Liver (tissue), 9 donors: ENCODE results near the gene MUC21. TPM values are rescaled to one million over a fixed set of nuclear protein-coding genes. Genes with fewer than 3 reads are reported as not detected.

ENCODE experiments used
- DNase-seq: peaks from one replicate; pipeline ENCODE4 v3.0.0-alpha.2; 2017; ENCODE audit warnings: low spot score
- H3K27ac ChIP-seq, 2 donors: one replicate each; pipeline ENCODE4 v1.7.0; 2013; ENCODE audit warnings: inconsistent platforms in 2 of 2, low read length in 2 of 2, control low read depth in 1 of 2, low read depth in 1 of 2, mild to moderate bottlenecking in 1 of 2
- H3K27me3 ChIP-seq, 4 donors: one replicate each; pipeline versions ENCODE4 v1.6.1 to v1.7.0; 2013; ENCODE audit warnings: low read length in 3 of 4, inconsistent platforms in 1 of 4, mild to moderate bottlenecking in 1 of 4, moderate library complexity in 1 of 4; ENCODE audit not compliant: control insufficient read depth in 4 of 4, insufficient read depth in 4 of 4
- H3K36me3 ChIP-seq, 4 donors: one replicate each; pipeline versions ENCODE4 v1.6.1 to v1.7.0; 2013; ENCODE audit warnings: low read length in 3 of 4, mild to moderate bottlenecking in 3 of 4, low read depth in 1 of 4, moderate library complexity in 1 of 4; ENCODE audit not compliant: control insufficient read depth in 4 of 4, insufficient read depth in 3 of 4
- H3K4me1 ChIP-seq, 4 donors: one replicate each; pipeline versions ENCODE4 v1.6.1 to v1.7.0; 2013; ENCODE audit warnings: low read length in 3 of 4, mild to moderate bottlenecking in 3 of 4, moderate library complexity in 1 of 4; ENCODE audit not compliant: control insufficient read depth in 4 of 4, insufficient read depth in 4 of 4
- H3K4me3 ChIP-seq, 3 donors: one replicate each; pipeline versions ENCODE4 v1.6.1 to v1.7.0; 2013; ENCODE audit warnings: low read length in 3 of 3, control low read depth in 1 of 3, low read depth in 1 of 3, mild to moderate bottlenecking in 1 of 3
- H3K9ac ChIP-seq, 2 donors: one replicate each; pipeline ENCODE4 v1.7.0; 2013; ENCODE audit warnings: low read length in 2 of 2, mild to moderate bottlenecking in 2 of 2, moderate library complexity in 2 of 2, control low read depth in 1 of 2, low read depth in 1 of 2
- H3K9me3 ChIP-seq, 4 donors: one replicate each; pipeline versions ENCODE4 v1.6.1 to v1.7.0; 2013; ENCODE audit warnings: low read length in 3 of 4; ENCODE audit not compliant: control insufficient read depth in 4 of 4
- ATF3 ChIP-seq: IDR thresholded peaks from 2 replicates; pipeline ENCODE4 v1.6.1; 2016; ENCODE audit warnings: antibody characterized with exemption
- EGR1 ChIP-seq, 2 donors: IDR thresholded peaks; 2 replicates each; pipeline ENCODE4 v1.6.1; 2016 to 2018; ENCODE audit warnings: antibody characterized with exemption in 2 of 2, low read depth in 2 of 2
- FOXA2 ChIP-seq: IDR thresholded peaks from 2 replicates; pipeline ENCODE4 v1.6.1; 2016; ENCODE audit warnings: antibody characterized with exemption
- HNF4A ChIP-seq, 2 donors: conservative IDR thresholded peaks; 2 replicates each; pipeline ENCODE4 v1.6.1; 2016; ENCODE audit warnings: antibody characterized with exemption in 2 of 2, mild to moderate bottlenecking in 2 of 2
- NR2F2 ChIP-seq: IDR thresholded peaks from 2 replicates; pipeline ENCODE4 v1.6.1; 2016; ENCODE audit warnings: antibody characterized with exemption
- SP1 ChIP-seq: IDR thresholded peaks from 2 replicates; pipeline ENCODE4 v1.6.1; 2018; ENCODE audit warnings: antibody characterized with exemption, mild to moderate bottlenecking
- TAF1 ChIP-seq: conservative IDR thresholded peaks from 2 replicates; pipeline ENCODE4 v1.6.1; 2016; ENCODE audit warnings: antibody characterized with exemption, mild to moderate bottlenecking
- WGBS: extraction: QIAGEN DNeasy Blood & Tissue Kit; methylation state at CpG from one replicate; pipeline ENCODE4 v1.1.7; 2013; 5-methylcytosine and 5-hydroxymethylcytosine counted together
- polyA plus RNA-seq, 2 donors: library from polyadenylated mRNA; stranded (reverse) in 1 of 2; unstranded in 1 of 2; fragments of 200-250 nt in 1 of 2; fragments of >200 nt in 1 of 2; fragmentation: Nextera tagmentation in 1 of 2; extraction: Ambion mirVana in 1 of 2; gene quantifications; one replicate each; pipeline versions ENCODE4 v1.2.1 to v1.2.3, GENCODE V29; 2013 to 2015
- total RNA-seq, 2 donors: library from RNA; depleted of rRNA; stranded (reverse); fragments of >200 nt; gene quantifications; one replicate each; pipeline ENCODE4 v1.2.3, GENCODE V29; 2014
- donor health status: healthy.
- donor health status: healthy.
- donor health status: healthy.
- donor health status: healthy.
- donor health status: healthy.

Gene MUC21
- total and polyA plus RNA-seq, 4 donors, result 0.02 TPM; not detected in 3

GRCh38 chr6:31037682-31038081, 54.2 kb downstream of the MUC21 start:
- no peak overlapping the region for H3K4me3 ChIP-seq
- H3K27ac ChIP-seq, result no peak overlapping the region
- DNase-seq, result no peak
- TF ChIP-seq HNF4A (conservative IDR thresholded peaks at IDR 0.05), result no peak
- TF ChIP-seq ATF3, result no peak
- TF ChIP-seq EGR1 (IDR thresholded peaks at IDR 0.05; ENCODE audit: low read depth in 2 of 2), result no peak
- TF ChIP-seq SP1, result no peak
- TF ChIP-seq NR2F2, result no peak
- TF ChIP-seq FOXA2, result no peak
- no peaks in the 10 kb centered on the region for H3K9me3 ChIP-seq
- H3K27me3 ChIP-seq, result peaks cover 0 to 6% (median 0%) of the 10 kb centered on the region in 4 donors
- 43% methylated on average over 3 of the region's 3 CpGs for whole genome bisulfite sequencing
- no peak overlapping the region for H3K9ac ChIP-seq
- H3K36me3 ChIP-seq, result no peaks in the 10 kb centered on the region
- no peaks in the 10 kb centered on the region for H3K4me1 ChIP-seq

GRCh38 chr6:31038559-31038958, 55.0 kb downstream of the MUC21 start:
- no peak overlapping the region for H3K27ac ChIP-seq
- no peaks in the 10 kb centered on the region for H3K9me3 ChIP-seq
- WGBS, result 90% methylated on average over 8 of the region's 8 CpGs
- H3K36me3 ChIP-seq, result no peaks in the 10 kb centered on the region
- H3K4me1 ChIP-seq, result no peaks in the 10 kb centered on the region
- TF ChIP-seq TAF1, result no peak
- no peak overlapping the region for H3K4me3 ChIP-seq
- peaks cover 0 to 6% (median 0%) of the 10 kb centered on the region in 4 donors for H3K27me3 ChIP-seq
- no peak for DNase-seq
- H3K9ac ChIP-seq, result no peak overlapping the region

Other genes starting within 250 kb of the MUC21 start
- gene FLOT1, start 241.0 kb upstream of the MUC21 start, total RNA-seq, result 10 to 100 TPM; 38.6 to 60.5 TPM
- 10 to 100 TPM; 58.4 to 99.8 TPM for gene FLOT1, start 241.0 kb upstream of the MUC21 start, polyA plus RNA-seq
- 1 to 10 TPM; 1.3 to 6.5 TPM for gene IER3, start 239.2 kb upstream of the MUC21 start, total RNA-seq
- 1 to 10 TPM; 6.9 to 8.1 TPM for gene IER3, start 239.2 kb upstream of the MUC21 start, polyA plus RNA-seq
- 1 to 10 TPM; 4.0 to 5.3 TPM for gene DDR1, start 99.2 kb upstream of the MUC21 start, total RNA-seq
- gene DDR1, start 99.2 kb upstream of the MUC21 start, polyA plus RNA-seq, result 1 to 10 TPM; 1.2 to 4.8 TPM
- 10 to 100 TPM; 11.0 to 13.6 TPM for gene GTF2H4, start 75.5 kb upstream of the MUC21 start, total RNA-seq
- gene GTF2H4, start 75.5 kb upstream of the MUC21 start, polyA plus RNA-seq, result 10 to 100 TPM in 1 of 2 donors, 1 to 10 TPM in 1; 6.2 to 15.8 TPM
- 10 to 100 TPM; 10.2 to 23.3 TPM for gene VARS2, start 69.5 kb upstream of the MUC21 start, total RNA-seq
- 10 to 100 TPM in 1 of 2 donors, 1 to 10 TPM in 1; 9.4 to 22.4 TPM for gene VARS2, start 69.5 kb upstream of the MUC21 start, polyA plus RNA-seq
- not detected for gene SFTA2, start 51.5 kb upstream of the MUC21 start, total RNA-seq
- under 1 TPM in 1 of 2 donors, not detected in 1; 0.60 TPM for gene SFTA2, start 51.5 kb upstream of the MUC21 start, polyA plus RNA-seq
- gene MUCL3, start 42.7 kb upstream of the MUC21 start, total RNA-seq, result under 1 TPM in 1 of 2 donors, not detected in 1; under 0.01 TPM
- not detected for gene MUCL3, start 42.7 kb upstream of the MUC21 start, polyA plus RNA-seq
- not detected for gene MUC22, start 26.8 kb downstream of the MUC21 start, total RNA-seq
- gene MUC22, start 26.8 kb downstream of the MUC21 start, polyA plus RNA-seq, result not detected
- not detected for gene C6orf15, start 128.9 kb downstream of the MUC21 start, total RNA-seq
- gene C6orf15, start 128.9 kb downstream of the MUC21 start, polyA plus RNA-seq, result not detected
- gene PSORS1C1, start 131.1 kb downstream of the MUC21 start, total RNA-seq, result under 1 TPM in 1 of 2 donors, not detected in 1; under 0.01 TPM
- under 1 TPM in 1 of 2 donors, not detected in 1; 0.08 TPM for gene PSORS1C1, start 131.1 kb downstream of the MUC21 start, polyA plus RNA-seq
- not detected for gene CDSN, start 136.7 kb downstream of the MUC21 start, total RNA-seq
- gene CDSN, start 136.7 kb downstream of the MUC21 start, polyA plus RNA-seq, result not detected
- not detected for gene PSORS1C2, start 155.3 kb downstream of the MUC21 start, total RNA-seq
- gene PSORS1C2, start 155.3 kb downstream of the MUC21 start, polyA plus RNA-seq, result not detected
- 1 to 10 TPM; 6.9 to 9.9 TPM for gene CCHCR1, start 174.1 kb downstream of the MUC21 start, total RNA-seq
- gene CCHCR1, start 174.1 kb downstream of the MUC21 start, polyA plus RNA-seq, result 1 to 10 TPM; 3.1 to 5.6 TPM
- 10 to 100 TPM in 1 of 2 donors, under 1 TPM in 1; 0.67 to 16.8 TPM for gene TCF19, start 174.9 kb downstream of the MUC21 start, total RNA-seq
- 1 to 10 TPM in 1 of 2 donors, under 1 TPM in 1; 0.63 to 3.4 TPM for gene TCF19, start 174.9 kb downstream of the MUC21 start, polyA plus RNA-seq
- gene POU5F1, start 187.0 kb downstream of the MUC21 start, total RNA-seq, result 1 to 10 TPM in 1 of 2 donors, not detected in 1; 3.2 TPM
- gene POU5F1, start 187.0 kb downstream of the MUC21 start, polyA plus RNA-seq, result under 1 TPM in 1 of 2 donors, not detected in 1; 0.32 TPM